GM23338 (cell line): ENCODE results near the gene DDN. TPM values are rescaled to one million over a fixed set of nuclear protein-coding genes. Genes with fewer than 3 reads are reported as not detected.
A peak's percentile ranks its signal among the peaks of the same experiment; 100 is the strongest.

ENCODE experiments used
- ATAC-seq: fragments of 200-7000 bp; cut with Tn5 transposase; 3 replicates; pipeline ENCODE4 v1.9.1; 2020
- DNase-seq: peaks from one replicate; pipeline ENCODE4 v3.0.0-alpha.2; 2015; ENCODE audit warnings: low spot score
- H2AFZ ChIP-seq: fragments of 200-600 bp; sonication (generic); 2 replicates; pipeline ENCODE4 v1.8.0; 2016; ENCODE audit warnings: antibody characterized with exemption, mild to moderate bottlenecking, moderate library complexity
- H3F3A ChIP-seq: fragments of 200-600 bp; sonication (generic); replicated peaks from 2 replicates; pipeline ENCODE4 v1.8.0; 2017; ENCODE audit warnings: antibody characterized with exemption, mixed run types, low read depth
- H3K27ac ChIP-seq: fragments of 200-600 bp; sonication (generic); 2 replicates; pipeline ENCODE4 v1.6.1; 2016; ENCODE audit warnings: low read depth
- H3K27me3 ChIP-seq: fragments of 200-600 bp; sonication (generic); 2 replicates; pipeline ENCODE4 v1.8.0; 2016; ENCODE audit warnings: mild to moderate bottlenecking, mixed run types, moderate library complexity; ENCODE audit not compliant: insufficient read depth
- H3K36me3 ChIP-seq: fragments of 200-600 bp; sonication (generic); 2 replicates; pipeline ENCODE4 v1.8.0; 2016; ENCODE audit warnings: mild to moderate bottlenecking; ENCODE audit not compliant: insufficient read depth
- H3K4me1 ChIP-seq: fragments of 200-600 bp; sonication (generic); 2 replicates; pipeline ENCODE4 v1.8.0; 2016; ENCODE audit warnings: mild to moderate bottlenecking, moderate library complexity; ENCODE audit not compliant: insufficient read depth
- H3K4me2 ChIP-seq: fragments of 200-600 bp; sonication (generic); 2 replicates; pipeline ENCODE4 v1.7.1; 2017; ENCODE audit warnings: mixed run types
- H3K4me3 ChIP-seq: fragments of 200-600 bp; sonication (generic); 2 replicates; pipeline ENCODE4 v1.6.1; 2016; ENCODE audit warnings: mixed run types
- H3K79me2 ChIP-seq: fragments of 200-600 bp; sonication (generic); replicated peaks from 2 replicates; pipeline ENCODE4 v1.8.0; 2017; ENCODE audit warnings: mild to moderate bottlenecking; ENCODE audit not compliant: insufficient read depth
- H3K9me2 ChIP-seq: fragments of 200-600 bp; sonication (generic); 2 replicates; pipeline ENCODE4 v1.8.0; 2017; ENCODE audit not compliant: insufficient read depth
- H4K20me1 ChIP-seq: fragments of 200-600 bp; sonication (generic); replicated peaks from 2 replicates; pipeline ENCODE4 v1.8.0; 2017; ENCODE audit warnings: mild to moderate bottlenecking; ENCODE audit not compliant: insufficient read depth
- H3K27ac Mint-ChIP-seq: 2 replicates; pipeline ENCODE4 v1.8.0; 2020; ENCODE audit warnings: inconsistent platforms, mild to moderate bottlenecking, moderate library complexity, mixed read lengths
- H3K27me3 Mint-ChIP-seq: 3 replicates; pipeline ENCODE4 v1.8.0; 2022; ENCODE audit warnings: low read depth, mild to moderate bottlenecking, moderate library complexity, mixed read lengths, inconsistent platforms; ENCODE audit not compliant: insufficient read depth, poor library complexity
- H3K36me3 Mint-ChIP-seq: 3 replicates; pipeline ENCODE4 v1.8.0; 2021; ENCODE audit warnings: low read depth, mild to moderate bottlenecking, inconsistent platforms, moderate library complexity, mixed read lengths
- H3K4me1 Mint-ChIP-seq: 3 replicates; pipeline ENCODE4 v1.8.0; 2020; ENCODE audit warnings: mild to moderate bottlenecking, inconsistent platforms, mixed read lengths
- H3K4me3 Mint-ChIP-seq: 3 replicates; pipeline ENCODE4 v1.8.0; 2021; ENCODE audit warnings: moderate library complexity, mild to moderate bottlenecking, inconsistent platforms, mixed read lengths
- H3K9me3 Mint-ChIP-seq: 3 replicates; pipeline ENCODE4 v1.8.0; 2020; ENCODE audit warnings: moderate library complexity, mild to moderate bottlenecking, inconsistent platforms, mixed read lengths
- CTCF ChIP-seq, 2 experiments: fragments of 200-600 bp in 1 of 2; sonication (generic) in 1 of 2; conservative IDR thresholded peaks; 2 replicates each; pipeline versions ENCODE4 v1.5.1 to v1.6.1; 2016 to 2017; ENCODE audit warnings: antibody characterized with exemption in 2 of 2, low read depth in 2 of 2, mild to moderate bottlenecking in 2 of 2, moderate library complexity in 1 of 2
- EZH2 ChIP-seq: fragments of 200-600 bp; sonication (generic); IDR thresholded peaks from one replicate; pipeline ENCODE4 v1.8.0; 2017; ENCODE audit warnings: antibody characterized with exemption, mild to moderate bottlenecking, low read depth; ENCODE audit not compliant: unreplicated experiment
- EZH2phosphoT487 ChIP-seq: fragments of 200-600 bp; sonication (generic); IDR thresholded peaks from one replicate; pipeline ENCODE4 v1.8.1; 2018; ENCODE audit warnings: antibody characterized with exemption; ENCODE audit not compliant: unreplicated experiment
- JUNB ChIP-seq: IDR thresholded peaks from one replicate; pipeline ENCODE4 v1.6.1; 2016; ENCODE audit warnings: antibody characterized with exemption; ENCODE audit not compliant: unreplicated experiment
- NANOG ChIP-seq: IDR thresholded peaks from 2 replicates; pipeline ENCODE4 v1.6.1; 2016; ENCODE audit warnings: antibody characterized with exemption, borderline replicate concordance
- ZNF114 ChIP-seq: fragments of 250-450 bp; sonication (Bioruptor Pico); IDR thresholded peaks from 2 replicates; pipeline ENCODE4 v1.5.0; 2020; ENCODE audit warnings: mild to moderate bottlenecking, moderate library complexity
- polyA plus RNA-seq: library from polyadenylated mRNA; unstranded; fragments of >200 nt; fragmentation: Nextera tagmentation; extraction: Ambion mirVana; gene quantifications from 2 replicates; pipeline ENCODE4 v1.2.1, GENCODE V29; 2016
- total RNA-seq: library from RNA; depleted of rRNA; stranded (reverse); fragments of >200 nt; shearing (Covaris generic); gene quantifications from 2 replicates; pipeline ENCODE4 v1.2.3, GENCODE V29; 2014
- TF ChIP-seq, protein P1 (sequence below): fragments of 250-450 bp; sonication (Bioruptor Pico); IDR thresholded peaks from 2 replicates; pipeline ENCODE4 v1.5.0; 2020; ENCODE audit warnings: mild to moderate bottlenecking, moderate library complexity

The DDN gene
- total and polyA plus RNA-seq, 2 experiments from 2014 or later = 0.10 TPM; not detected in 1

DNA sequence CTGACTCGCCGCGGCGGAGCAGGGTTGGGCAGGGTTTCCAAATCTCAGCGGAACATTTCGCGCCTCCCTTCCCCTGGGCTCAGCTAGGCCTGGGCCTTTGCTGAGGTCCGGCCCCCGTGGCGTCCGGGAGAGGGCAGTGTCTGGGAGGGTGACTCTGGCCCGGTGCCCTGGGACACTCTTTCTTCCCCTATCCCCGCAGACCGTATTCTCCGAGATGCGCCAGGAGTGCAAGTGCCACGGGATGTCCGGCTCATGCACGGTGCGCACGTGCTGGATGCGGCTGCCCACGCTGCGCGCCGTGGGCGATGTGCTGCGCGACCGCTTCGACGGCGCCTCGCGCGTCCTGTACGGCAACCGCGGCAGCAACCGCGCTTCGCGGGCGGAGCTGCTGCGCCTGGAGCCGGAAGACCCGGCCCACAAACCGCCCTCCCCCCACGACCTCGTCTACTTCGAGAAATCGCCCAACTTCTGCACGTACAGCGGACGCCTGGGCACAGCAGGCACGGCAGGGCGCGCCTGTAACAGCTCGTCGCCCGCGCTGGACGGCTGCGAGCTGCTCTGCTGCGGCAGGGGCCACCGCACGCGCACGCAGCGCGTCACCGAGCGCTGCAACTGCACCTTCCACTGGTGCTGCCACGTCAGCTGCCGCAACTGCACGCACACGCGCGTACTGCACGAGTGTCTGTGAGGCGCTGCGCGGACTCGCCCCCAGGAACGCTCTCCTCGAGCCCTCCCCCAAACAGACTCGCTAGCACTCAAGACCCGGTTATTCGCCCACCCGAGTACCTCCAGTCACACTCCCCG, 18.0 kb downstream of the DDN start (continued):
- TF ChIP-seq CTCF (conservative IDR thresholded peaks at IDR 0.05; ENCODE audit: low read depth in 2 of 2) (peak in 1 of 2 experiments; percentile 49; a peak in 3 of 4 replicates), JUNB (no peak), NANOG (no peak), EZH2phosphoT487 (peak; percentile 81), EZH2 (peak; percentile 58), ZNF114 (CRISPR knock-in tag) (no peak)

DNA sequence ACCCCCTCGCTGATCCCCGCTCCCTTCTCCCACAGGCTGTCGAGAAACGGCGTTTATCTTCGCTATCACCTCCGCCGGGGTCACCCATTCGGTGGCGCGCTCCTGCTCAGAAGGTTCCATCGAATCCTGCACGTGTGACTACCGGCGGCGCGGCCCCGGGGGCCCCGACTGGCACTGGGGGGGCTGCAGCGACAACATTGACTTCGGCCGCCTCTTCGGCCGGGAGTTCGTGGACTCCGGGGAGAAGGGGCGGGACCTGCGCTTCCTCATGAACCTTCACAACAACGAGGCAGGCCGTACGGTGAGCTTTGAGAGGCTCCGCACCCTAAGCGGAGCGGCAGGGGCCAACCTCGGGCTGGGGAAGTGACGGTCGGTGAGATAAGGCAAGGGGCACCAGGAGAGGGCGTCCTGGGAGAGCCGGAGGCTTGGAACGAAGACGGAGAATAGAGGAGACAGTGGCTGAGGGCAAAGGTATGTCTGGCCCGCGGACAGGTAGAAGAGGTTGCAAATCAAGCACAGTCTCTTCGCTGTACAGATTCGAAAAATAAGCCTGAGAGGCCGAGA, 18.7 kb downstream of the DDN start:
- ATAC-seq = peak; percentile 63
- peaks cover 21% of the 10 kb centered on the region; the same call in 1 of the 2 replicates for H3K4me1 ChIP-seq
- TF ChIP-seq EZH2 (peak; percentile 94), NANOG (no peak), EZH2phosphoT487 (peak; percentile 87), ZNF114 (CRISPR knock-in tag) (no peak), CTCF (conservative IDR thresholded peaks at IDR 0.05; ENCODE audit: low read depth in 2 of 2) (peak; percentile 33 to 65)
- TF ChIP-seq, protein P1, sequence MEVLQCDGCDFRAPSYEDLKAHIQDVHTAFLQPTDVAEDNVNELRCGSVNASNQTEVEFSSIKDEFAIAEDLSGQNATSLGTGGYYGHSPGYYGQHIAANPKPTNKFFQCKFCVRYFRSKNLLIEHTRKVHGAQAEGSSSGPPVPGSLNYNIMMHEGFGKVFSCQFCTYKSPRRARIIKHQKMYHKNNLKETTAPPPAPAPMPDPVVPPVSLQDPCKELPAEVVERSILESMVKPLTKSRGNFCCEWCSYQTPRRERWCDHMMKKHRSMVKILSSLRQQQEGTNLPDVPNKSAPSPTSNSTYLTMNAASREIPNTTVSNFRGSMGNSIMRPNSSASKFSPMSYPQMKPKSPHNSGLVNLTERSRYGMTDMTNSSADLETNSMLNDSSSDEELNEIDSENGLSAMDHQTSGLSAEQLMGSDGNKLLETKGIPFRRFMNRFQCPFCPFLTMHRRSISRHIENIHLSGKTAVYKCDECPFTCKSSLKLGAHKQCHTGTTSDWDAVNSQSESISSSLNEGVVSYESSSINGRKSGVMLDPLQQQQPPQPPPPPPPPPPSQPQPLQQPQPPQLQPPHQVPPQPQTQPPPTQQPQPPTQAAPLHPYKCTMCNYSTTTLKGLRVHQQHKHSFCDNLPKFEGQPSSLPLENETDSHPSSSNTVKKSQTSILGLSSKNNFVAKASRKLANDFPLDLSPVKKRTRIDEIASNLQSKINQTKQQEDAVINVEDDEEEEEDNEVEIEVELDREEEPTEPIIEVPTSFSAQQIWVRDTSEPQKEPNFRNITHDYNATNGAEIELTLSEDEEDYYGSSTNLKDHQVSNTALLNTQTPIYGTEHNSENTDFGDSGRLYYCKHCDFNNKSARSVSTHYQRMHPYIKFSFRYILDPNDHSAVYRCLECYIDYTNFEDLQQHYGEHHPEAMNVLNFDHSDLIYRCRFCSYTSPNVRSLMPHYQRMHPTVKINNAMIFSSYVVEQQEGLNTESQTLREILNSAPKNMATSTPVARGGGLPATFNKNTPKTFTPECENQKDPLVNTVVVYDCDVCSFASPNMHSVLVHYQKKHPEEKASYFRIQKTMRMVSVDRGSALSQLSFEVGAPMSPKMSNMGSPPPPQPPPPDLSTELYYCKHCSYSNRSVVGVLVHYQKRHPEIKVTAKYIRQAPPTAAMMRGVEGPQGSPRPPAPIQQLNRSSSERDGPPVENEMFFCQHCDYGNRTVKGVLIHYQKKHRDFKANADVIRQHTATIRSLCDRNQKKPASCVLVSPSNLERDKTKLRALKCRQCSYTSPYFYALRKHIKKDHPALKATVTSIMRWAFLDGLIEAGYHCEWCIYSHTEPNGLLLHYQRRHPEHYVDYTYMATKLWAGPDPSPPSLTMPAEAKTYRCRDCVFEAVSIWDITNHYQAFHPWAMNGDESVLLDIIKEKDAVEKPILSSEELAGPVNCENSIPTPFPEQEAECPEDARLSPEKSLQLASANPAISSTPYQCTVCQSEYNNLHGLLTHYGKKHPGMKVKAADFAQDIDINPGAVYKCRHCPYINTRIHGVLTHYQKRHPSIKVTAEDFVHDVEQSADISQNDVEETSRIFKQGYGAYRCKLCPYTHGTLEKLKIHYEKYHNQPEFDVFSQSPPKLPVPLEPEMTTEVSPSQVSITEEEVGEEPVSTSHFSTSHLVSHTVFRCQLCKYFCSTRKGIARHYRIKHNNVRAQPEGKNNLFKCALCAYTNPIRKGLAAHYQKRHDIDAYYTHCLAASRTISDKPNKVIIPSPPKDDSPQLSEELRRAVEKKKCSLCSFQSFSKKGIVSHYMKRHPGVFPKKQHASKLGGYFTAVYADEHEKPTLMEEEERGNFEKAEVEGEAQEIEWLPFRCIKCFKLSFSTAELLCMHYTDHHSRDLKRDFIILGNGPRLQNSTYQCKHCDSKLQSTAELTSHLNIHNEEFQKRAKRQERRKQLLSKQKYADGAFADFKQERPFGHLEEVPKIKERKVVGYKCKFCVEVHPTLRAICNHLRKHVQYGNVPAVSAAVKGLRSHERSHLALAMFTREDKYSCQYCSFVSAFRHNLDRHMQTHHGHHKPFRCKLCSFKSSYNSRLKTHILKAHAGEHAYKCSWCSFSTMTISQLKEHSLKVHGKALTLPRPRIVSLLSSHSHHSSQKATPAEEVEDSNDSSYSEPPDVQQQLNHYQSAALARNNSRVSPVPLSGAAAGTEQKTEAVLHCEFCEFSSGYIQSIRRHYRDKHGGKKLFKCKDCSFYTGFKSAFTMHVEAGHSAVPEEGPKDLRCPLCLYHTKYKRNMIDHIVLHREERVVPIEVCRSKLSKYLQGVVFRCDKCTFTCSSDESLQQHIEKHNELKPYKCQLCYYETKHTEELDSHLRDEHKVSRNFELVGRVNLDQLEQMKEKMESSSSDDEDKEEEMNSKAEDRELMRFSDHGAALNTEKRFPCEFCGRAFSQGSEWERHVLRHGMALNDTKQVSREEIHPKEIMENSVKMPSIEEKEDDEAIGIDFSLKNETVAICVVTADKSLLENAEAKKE (CRISPR knock-in tag) = no peak
- no peaks in the 10 kb centered on the region for H3K36me3 Mint-ChIP-seq
- H3K27me3 Mint-ChIP-seq = peaks cover 99% of the 10 kb centered on the region
- peak; percentile 88 for DNase-seq
- peak overlapping the region; percentile 59 for H3K4me3 ChIP-seq
- no peaks in the 10 kb centered on the region for H3K9me2 ChIP-seq
- H3K4me2 ChIP-seq = peak overlapping the region; percentile 88
- peaks cover 17% of the 10 kb centered on the region for H4K20me1 ChIP-seq
- H3K27ac ChIP-seq = no peak overlapping the region
- H3K4me1 Mint-ChIP-seq = peaks cover 36% of the 10 kb centered on the region
- H3K9me3 Mint-ChIP-seq = no peaks in the 10 kb centered on the region; the same call in 2 of the 3 replicates
- H3K27me3 ChIP-seq = peaks cover 100% of the 10 kb centered on the region
- H3K27ac Mint-ChIP-seq = no peak overlapping the region
- no peaks in the 10 kb centered on the region for H3K79me2 ChIP-seq
- H3F3A ChIP-seq = peaks cover 12% of the 10 kb centered on the region; the same call in 1 of the 2 replicates
- peak overlapping the region; percentile 69 for H3K4me3 Mint-ChIP-seq
- no peaks in the 10 kb centered on the region for H3K36me3 ChIP-seq
- H2AFZ ChIP-seq = peak overlapping the region; percentile 94
